Erythroblast (primary cell): ENCODE results near the gene CCR1.
"Not testable (repeated sequence)": the region's sequence is repeated elsewhere in the genome, so short reads cannot be mapped to it uniquely, and the experiment has no call there.

ENCODE experiments used
- DNase-seq, 2 experiments: peaks; one replicate each; lab custom pipeline; 2025; lab: John Stamatoyannopoulos, UW
- GATA1 ChIP-seq: IDR thresholded peaks from 2 replicates; pipeline ENCODE4 v1.6.1; 2011; ENCODE audit warnings: low read depth, mild to moderate bottlenecking, control low read depth, low read length, moderate library complexity
- POLR2A ChIP-seq: IDR thresholded peaks from 2 replicates; pipeline ENCODE4 v1.6.1; 2011; ENCODE audit warnings: mild to moderate bottlenecking, low read length

The CCR1 gene

DNA sequence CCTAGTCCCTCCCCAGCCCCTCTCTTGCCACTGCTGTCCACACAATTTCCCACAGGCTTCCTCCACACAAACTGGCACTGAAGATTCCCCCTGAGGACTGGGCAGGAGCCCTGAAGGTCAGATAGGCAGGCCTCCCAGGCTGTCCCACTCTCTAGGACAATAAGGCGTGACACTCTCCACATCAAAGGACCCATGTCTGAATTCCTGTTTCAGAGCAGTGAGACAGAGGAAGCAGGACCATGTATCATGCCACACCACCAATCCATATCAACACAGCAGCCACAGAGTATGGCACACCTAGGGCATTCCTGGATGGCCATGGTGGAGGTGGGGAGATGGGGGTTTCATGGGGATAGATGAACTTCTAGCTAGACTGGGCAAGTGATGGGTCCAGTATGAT, 13.8 kb upstream of the CCR1 start:
- no peak for DNase-seq
- TF ChIP-seq POLR2A (no peak), GATA1 (no peak)

DNA sequence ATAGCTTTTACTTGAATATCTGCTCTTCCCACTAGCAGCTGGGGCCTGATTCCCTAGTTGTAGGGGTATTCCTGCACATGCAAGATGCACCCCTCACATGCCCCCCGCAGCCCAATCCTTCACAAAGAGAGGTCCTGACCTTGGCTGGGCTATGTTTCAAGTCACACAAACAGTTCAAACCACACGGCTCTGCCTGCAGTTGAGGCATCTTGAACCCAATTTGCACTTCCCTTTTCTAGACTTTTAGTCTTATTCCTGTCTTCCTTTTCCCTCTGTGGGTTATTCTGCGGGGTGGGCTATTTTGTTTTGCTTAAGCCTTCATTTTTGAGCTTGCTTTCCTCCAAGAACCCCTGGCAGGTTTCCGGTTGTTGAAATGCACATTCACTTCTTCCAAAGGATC, 13.3 kb upstream of the CCR1 start:
- TF ChIP-seq GATA1 (no peak), POLR2A (no peak)
- DNase-seq, result no peak

DNA sequence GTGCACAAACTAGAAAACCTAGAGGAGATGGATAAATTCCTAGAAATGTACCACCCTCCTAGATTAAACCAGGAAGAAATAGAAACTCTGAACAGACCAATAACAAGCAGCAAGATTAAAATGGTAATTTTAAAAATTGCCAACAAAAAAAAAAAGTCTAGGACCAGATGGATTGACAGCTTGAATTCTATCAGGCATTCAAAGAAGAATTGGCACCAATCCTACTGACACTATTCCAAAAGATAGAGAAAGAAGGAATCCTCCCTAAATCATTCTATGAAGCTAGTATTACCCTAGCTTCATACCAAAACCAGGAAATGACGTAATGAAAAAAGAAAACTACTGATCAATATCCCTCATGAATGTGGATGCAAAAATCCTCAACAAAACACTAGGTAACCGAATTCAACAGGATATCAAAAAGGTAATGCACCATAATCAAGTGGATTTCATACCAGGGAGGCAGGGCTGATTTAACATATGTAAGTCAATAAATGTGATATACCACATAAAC, 10.1 kb upstream of the CCR1 start:
- TF ChIP-seq GATA1 (no peak), POLR2A (no peak)
- no peak for DNase-seq

DNA sequence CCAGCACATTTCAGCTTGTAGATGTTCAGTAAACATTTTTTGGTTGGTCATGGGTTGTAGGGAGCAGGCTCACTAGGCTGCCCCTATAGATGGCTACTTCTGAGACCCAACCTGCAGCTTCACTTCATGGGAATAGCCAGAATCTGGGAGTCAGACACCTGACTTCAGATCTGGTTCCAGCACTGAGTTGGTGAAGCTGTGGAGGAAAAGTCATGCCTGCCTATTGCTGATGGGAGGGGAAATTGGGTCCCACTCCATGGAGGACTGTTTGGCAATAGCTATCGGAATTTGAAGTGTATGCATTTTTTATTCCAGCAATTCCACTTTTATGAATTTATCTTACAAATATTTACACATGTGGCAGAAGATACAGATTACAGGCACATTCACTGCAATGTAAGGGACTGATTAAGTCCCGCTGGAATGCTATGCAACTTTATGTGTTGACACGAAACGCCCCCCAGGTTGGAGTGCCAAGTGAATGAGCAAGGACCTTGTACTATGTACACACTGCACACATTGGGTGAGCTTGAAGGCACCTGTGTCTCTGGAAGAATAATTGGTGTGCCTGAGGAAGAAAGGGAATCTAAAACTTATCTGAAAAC, 7.8 kb upstream of the CCR1 start:
- TF ChIP-seq GATA1 (no peak), POLR2A (no peak)
- no peak for DNase-seq

DNA sequence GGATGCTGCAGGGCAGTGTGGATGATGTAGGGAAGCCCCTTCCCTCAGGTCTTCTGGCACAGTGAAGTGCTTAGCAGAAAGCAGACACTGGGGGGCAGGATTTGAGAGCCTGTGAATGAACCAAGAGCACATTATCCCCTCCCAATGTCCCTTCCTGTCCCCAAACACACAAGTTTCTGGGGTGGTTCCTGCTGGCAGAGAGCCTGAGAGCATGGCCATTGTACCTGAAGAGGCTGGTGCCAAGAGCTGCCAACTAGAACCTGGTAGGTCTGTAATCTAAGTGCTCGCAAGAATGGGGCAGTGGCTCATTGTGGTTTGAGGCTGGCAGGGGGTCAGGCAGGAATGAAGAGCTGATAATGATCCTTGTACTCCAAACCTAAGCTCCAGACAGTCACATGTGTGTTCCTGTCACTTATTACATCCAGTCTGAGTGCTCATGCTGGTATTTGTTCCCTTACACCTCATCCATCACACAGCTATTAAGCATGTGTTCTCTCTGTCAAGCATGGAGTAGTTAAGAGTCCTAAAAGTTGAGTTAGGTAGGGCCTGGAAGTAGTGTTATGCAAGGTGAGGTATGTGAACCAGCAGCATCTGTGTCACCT, 6.7 kb upstream of the CCR1 start:
- TF ChIP-seq POLR2A (no peak), GATA1 (no peak)
- peak; percentile 10 to 42 for DNase-seq

DNA sequence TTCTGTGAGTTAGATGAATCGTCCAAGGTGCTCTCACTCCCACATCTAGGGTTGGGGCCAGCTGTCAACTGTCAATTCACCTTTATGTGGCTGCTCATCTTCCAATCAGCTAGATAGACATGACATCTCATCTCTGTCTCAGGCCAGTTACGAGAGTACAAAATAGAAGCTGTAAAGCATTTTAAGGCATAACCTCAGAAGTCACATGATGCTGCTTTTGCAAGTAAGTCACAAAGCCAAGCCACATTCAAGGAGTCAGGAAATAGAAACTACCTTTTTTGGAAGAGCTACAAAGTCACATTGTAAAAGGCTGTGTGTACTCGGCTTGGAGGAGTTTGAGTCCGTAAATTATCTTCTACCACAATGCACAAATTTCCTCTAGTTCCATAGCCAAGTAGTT, 5.1 kb upstream of the CCR1 start:
- no peak for DNase-seq
- no peak for TF ChIP-seq GATA1
- no peak for TF ChIP-seq POLR2A

DNA sequence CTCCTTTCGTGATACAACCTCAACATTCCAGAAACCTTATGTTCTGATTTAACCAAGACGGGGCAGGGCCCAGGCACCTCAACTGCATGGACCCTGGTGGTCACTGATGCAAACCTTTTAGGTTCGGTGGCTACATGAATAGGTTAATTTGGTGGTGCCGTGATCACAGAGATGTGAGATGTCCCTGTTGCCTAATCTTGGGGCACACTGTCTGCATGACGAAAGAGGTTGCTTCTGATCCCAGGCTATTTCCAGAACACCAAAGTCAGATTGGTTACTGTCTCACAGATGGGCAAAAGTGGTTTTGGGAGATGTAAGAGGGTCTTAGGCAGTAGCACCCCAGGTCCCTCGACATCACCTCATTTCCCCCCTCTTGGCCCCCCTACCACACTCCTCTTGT, 4.0 kb upstream of the CCR1 start:
- no peak for TF ChIP-seq GATA1
- no peak for DNase-seq

DNA sequence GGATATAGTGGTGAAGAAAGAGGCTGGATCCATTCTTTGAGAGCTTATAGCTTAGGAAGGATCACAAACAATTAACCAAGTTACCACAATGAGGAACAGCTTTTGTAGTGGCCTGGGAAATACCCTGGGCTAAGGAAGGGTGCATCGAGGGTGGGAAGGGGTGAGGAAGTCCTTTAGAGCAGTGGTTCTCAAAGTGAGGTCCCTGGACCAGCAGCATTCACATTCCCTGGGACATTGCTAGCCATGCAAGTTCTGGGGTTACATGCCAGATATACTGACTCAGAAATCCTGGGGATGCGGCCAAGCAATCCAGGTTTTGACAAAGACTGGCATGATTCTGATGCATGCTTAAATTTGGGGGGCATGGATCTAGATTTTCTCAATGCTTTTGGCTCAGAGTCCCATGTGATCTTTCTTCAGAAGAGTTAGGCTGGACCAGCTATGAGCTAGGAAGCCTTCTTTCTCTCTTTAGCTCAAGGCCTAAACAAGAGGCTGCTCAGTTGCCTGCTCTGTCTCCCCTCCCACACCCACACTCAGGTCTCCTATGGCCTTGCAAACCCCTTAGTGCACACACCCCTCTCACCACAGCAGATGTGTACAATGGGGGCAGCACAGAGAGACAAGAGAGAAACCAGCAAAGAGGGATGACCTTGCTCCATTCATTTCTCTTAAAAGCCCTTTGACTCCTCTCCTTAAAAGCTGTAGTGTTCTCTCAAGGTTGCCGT, 1.8 kb upstream of the CCR1 start:
- no peak for DNase-seq
- no peak for TF ChIP-seq POLR2A
- TF ChIP-seq GATA1, result no peak

DNA sequence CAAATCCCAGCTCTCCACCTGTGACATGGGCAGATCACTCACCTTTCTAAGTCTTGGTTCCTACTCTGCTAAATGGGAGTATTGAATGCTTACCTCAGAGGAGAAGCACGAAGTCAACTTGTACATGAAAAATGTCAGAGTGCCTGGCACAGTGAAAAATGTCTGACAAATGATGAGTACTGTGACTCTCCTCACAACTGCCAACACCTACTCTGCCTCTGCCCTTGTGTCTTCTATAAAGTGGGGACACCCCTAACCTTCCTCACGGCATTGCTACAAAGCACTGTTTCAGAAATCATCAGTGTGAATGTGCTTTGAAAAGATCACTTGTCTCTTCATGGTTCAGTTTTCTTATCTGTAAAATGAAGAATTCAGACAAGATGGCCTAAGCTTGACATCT, 940 bp upstream of the CCR1 start:
- TF ChIP-seq GATA1, result no peak
- no peak for TF ChIP-seq POLR2A
- no peak for DNase-seq

DNA sequence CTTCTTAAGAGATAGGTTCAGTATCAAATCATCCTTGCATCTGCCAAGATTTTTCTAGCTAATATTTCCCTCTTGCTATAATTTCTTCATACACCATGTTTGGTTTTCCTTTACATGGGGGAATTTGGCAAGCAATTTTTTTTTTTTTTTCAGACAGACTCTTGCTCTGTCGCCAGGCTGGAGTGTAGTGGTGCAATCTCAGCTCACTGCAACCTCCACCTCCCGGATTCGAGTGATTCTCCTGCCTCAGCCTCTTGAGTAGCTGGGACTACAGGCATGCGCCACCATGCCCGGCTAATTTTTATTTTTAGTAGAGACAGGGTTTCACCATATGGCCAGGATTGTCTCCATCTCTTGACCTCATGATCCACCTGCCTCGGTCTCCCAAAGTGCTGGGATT, 599 bp downstream of the CCR1 start:
- not testable (repeated sequence) for DNase-seq

DNA sequence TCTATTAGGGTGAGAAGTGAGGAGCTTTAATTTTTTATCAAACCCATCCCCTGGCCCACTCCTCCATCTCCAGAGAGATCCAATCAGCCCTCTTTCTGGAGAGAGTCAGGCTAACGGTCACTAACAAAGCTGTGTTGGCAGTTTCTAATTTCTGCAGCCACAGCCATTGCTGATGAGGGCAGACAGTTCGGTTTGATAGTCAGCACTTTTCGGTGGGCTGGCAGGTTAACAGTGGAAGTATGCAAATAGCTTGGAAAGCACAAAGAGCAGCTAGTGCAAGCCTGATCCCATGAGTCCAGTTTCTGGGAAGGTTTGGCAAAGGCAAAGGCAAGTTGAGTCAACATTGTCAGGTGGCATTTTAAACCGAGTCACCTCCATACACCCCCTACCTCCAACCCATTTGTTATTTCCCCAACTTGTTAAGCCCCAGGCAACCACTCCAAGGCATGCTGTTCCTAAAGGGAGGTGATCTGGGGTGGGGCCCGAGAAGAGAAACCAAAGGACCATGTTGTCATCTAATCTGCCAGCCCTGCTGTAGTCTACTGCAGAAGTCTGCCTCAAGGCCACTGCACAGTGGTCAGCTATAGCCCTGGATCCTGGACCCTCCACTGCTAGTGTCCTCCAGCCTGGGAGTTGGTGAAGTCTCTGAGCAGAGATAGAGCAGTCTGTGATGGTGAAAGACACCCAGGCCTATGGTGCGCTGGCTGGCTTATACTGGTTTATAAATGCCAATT, 1.7 kb downstream of the CCR1 start:
- TF ChIP-seq GATA1 (no peak), POLR2A (no peak)
- no peak for DNase-seq

DNA sequence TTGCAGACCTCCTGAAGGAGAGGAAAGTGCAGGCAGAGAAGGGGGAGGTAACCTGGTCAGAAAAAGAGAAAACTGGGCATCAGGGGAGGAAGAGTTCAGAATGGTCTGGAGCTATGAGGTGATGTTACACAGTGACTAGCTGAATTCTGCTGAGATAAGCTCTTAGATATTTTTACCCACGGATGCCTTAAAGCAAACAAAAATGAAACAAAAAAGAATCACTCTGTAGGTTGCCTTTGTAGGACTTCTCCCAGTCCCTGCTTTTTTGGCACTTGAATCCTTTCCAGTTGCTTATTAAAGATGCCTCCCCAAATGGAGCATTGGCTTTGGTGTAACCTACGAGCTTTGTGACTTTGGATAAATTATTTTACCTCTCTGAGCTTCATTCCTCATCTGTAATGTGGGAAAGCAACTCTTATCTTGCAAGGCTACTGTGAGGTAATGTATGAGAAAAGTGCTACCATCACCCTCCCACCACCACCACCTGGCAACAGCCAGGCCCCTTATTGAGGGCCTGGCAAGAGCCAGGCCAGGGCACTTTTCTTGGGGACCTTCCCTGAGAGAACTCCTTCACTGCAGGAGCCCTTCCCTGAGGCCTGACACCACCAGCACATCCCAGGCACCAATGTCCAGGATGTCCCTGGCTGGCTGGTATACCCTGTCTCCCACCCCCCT, 2.7 kb downstream of the CCR1 start:
- TF ChIP-seq POLR2A (no peak), GATA1 (no peak)
- no peak for DNase-seq

DNA sequence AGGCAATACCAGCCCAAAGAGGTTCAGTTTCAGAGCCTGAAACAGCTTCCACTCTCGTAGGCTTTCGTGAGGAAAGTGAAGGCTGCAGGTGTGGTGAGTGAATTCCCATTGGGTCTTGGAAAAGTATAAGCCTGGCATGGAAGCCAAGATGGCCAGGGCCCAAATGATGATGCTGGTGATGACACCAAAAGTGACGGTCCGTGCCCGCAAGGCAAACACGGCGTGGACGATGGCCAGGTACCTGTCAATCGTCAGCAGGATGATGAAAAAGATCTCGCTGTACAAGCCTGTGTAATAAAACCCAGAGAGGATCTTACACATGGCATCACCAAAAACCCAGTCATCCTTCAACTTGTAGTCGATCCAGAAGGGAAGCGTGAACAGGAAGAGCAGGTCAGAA, 4.4 kb downstream of the CCR1 start:
- TF ChIP-seq POLR2A (no peak), GATA1 (no peak)
- no peak for DNase-seq

DNA sequence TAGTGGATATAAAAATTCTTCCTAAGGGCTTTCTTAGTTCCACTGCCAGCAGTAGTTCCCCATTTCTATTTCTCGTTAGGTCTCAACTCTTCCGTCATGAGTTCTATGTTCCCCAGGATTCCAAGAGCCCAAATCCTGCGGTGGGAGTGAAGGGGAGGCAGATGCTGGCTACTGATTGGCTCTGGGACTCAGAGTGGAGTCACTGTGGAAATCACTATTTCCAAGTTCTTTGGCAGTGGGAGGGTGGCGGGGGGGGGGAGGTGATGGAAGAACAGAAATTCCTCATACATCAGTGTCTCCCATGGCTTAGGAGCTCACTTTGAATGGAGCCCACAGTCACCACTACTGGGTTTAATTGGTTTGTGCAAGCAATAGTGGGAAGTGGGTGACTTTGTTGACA, 5.6 kb downstream of the CCR1 start:
- DNase-seq, result no peak
- no peak for TF ChIP-seq GATA1
- TF ChIP-seq POLR2A, result no peak

DNA sequence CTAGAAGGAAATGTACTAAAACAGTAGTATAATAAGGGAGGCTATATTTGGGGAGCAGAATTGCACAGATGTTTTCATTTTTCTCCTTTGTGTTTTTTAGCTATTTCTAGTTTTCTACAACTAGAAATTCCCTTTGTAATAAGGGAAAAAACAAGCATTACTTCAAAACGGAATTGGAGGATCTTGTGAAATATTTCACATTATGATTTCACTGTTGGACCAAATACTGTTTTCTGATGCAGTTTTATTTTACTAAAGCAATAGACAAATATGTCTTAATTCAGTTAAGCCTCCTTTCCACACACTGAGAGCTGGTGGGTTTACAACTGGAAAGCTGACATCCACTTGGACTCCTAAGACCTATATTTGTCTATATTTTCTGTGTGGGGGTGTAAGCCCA, 7.3 kb downstream of the CCR1 start:
- no peak for DNase-seq
- no peak for TF ChIP-seq POLR2A
- no peak for TF ChIP-seq GATA1
